K562 (cell line): ENCODE measurements around the gene ANKFN1. TPM values are rescaled to one million over a fixed set of nuclear protein-coding genes. Genes with fewer than 3 reads are reported as not detected.

Experiments
- ATAC-seq: fragments of 200-7000 bp; cut with Tn5 transposase; 3 replicates; pipeline ENCODE4 v1.9.1; 2020; ENCODE audit warnings: moderate library complexity
- BruUV-seq: library from RNA; stranded (reverse); fragments of 400-500 nt; replicated peaks from 2 replicates; lab custom pipeline; 2021; lab: Mats Ljungman, UMichigan
- CTCF ChIA-PET: fragments of 300-600 bp; formaldehyde crosslinking; extraction: SDS; loops from one replicate; lab custom pipeline; 2021; ENCODE audit warnings: low intra/inter-chr PET ratio; lab: Yijun Ruan, JAX
- POLR2A ChIA-PET: fragments of 300-600, 350-650 bp; sonication (Branson Sonifier 250); formaldehyde crosslinking; extraction: SDS; loops from one replicate; lab custom pipeline; 2021; ENCODE audit warnings: antibody characterized with exemption, inconsistent platforms; lab: Yijun Ruan, JAX
- DNase-seq, 4 experiments: peaks; one replicate each; pipeline versions ENCODE4 v3.0.0 to v3.0.0-alpha.2; 2011 to 2018; ENCODE audit warnings: low spot score in 3 of 4, mixed read lengths in 3 of 4; ENCODE audit errors: extremely low read depth in 1 of 4
- FAIRE-seq: peaks from 2 replicates; lab custom pipeline; 2011; peaks lifted over from hg19 to GRCh38; lab: Jason Lieb, UNC
- H2AFZ ChIP-seq: 2 replicates; pipeline ENCODE4 v1.6.0; 2011; ENCODE audit warnings: low read depth, low read length, control low read depth, inconsistent platforms
- H3K27ac ChIP-seq: fragments of 200-600 bp; 3 replicates; pipeline ENCODE4 v1.8.0; 2011; ENCODE audit warnings: low read depth, mild to moderate bottlenecking, control low read depth, inconsistent platforms, low read length, moderate library complexity, mixed read lengths; ENCODE audit errors: extremely low read depth
- H3K27me3 ChIP-seq, 2 experiments: fragments of 300-600 bp in 1 of 2; 2 replicates in 1 of 2; 3 replicates in 1 of 2; pipeline versions ENCODE4 v1.6.0 to v1.8.0; 2011; ENCODE audit warnings: inconsistent platforms in 2 of 2, low read length in 2 of 2, mild to moderate bottlenecking in 1 of 2, mixed read lengths in 1 of 2, moderate library complexity in 1 of 2; ENCODE audit not compliant: control insufficient read depth in 2 of 2, insufficient read depth in 2 of 2
- H3K36me3 ChIP-seq: fragments of 300-600 bp; 3 replicates; pipeline ENCODE4 v1.8.0; 2011; ENCODE audit warnings: mild to moderate bottlenecking, low read length, inconsistent platforms; ENCODE audit not compliant: control insufficient read depth, insufficient read depth
- H3K4me1 ChIP-seq, 2 experiments: fragments of 200-600 bp in 1 of 2; replicated peaks in 1 of 2; 2 replicates in 1 of 2; 3 replicates in 1 of 2; pipeline versions ENCODE4 v1.5.1 to v1.8.0; 2011; ENCODE audit warnings: inconsistent platforms in 2 of 2, low read length in 2 of 2, mild to moderate bottlenecking in 1 of 2, mixed read lengths in 1 of 2, moderate library complexity in 1 of 2; ENCODE audit not compliant: control insufficient read depth in 2 of 2, insufficient read depth in 2 of 2
- H3K4me2 ChIP-seq: 2 replicates; pipeline ENCODE4 v1.6.1; 2011; ENCODE audit warnings: low read length, control low read depth, inconsistent platforms, mixed read lengths; ENCODE audit not compliant: insufficient read depth
- H3K4me3 ChIP-seq: fragments of 200-600 bp; sonication (generic), shearing (Covaris generic); 2 replicates; pipeline ENCODE4 v1.5.1; 2016; ENCODE audit warnings: control low read depth, inconsistent platforms
- H3K79me2 ChIP-seq: fragments of 200-600 bp; 3 replicates; pipeline ENCODE4 v1.8.0; 2011; ENCODE audit warnings: low read length, inconsistent platforms; ENCODE audit not compliant: control insufficient read depth, insufficient read depth
- H3K9ac ChIP-seq, 2 experiments: 2 replicates each; pipeline versions ENCODE4 v1.6.0 to v1.6.1; 2011; ENCODE audit warnings: low read depth in 2 of 2, low read length in 2 of 2, control low read depth in 1 of 2, inconsistent platforms in 1 of 2, mild to moderate bottlenecking in 1 of 2, mixed read lengths in 1 of 2; ENCODE audit not compliant: insufficient read depth in 1 of 2
- H3K9me1 ChIP-seq: one replicate; pipeline ENCODE4 v1.6.0; 2011; ENCODE audit warnings: inconsistent platforms, mild to moderate bottlenecking, low read length, moderate library complexity; ENCODE audit not compliant: control insufficient read depth, insufficient read depth
- H3K9me3 ChIP-seq: replicated peaks from 2 replicates; pipeline ENCODE4 v1.5.1; 2011; ENCODE audit warnings: low read depth, low read length, inconsistent platforms; ENCODE audit not compliant: control insufficient read depth, insufficient read depth
- H4K20me1 ChIP-seq: replicated peaks from 2 replicates; pipeline ENCODE4 v1.6.1; 2011; ENCODE audit warnings: low read length, inconsistent platforms, mixed read lengths; ENCODE audit not compliant: control insufficient read depth, insufficient read depth
- GTF2A2 ChIP-seq: IDR thresholded peaks from 2 replicates; pipeline ENCODE4 v1.6.1; 2016; ENCODE audit warnings: mild to moderate bottlenecking, missing genetic modification characterization, missing compliant biosample characterization
- LARP7 ChIP-seq: fragments of 450-650 bp; IDR thresholded peaks from 2 replicates; pipeline ENCODE4 v1.6.1; 2016
- MECOM ChIP-seq: fragments of 250-450 bp; sonication (Bioruptor Pico); IDR thresholded peaks from 2 replicates; pipeline ENCODE4 v1.8.0; 2022; ENCODE audit warnings: inconsistent platforms
- MTA2 ChIP-seq: fragments of 450-650 bp; IDR thresholded peaks from 2 replicates; pipeline ENCODE4 v1.6.1; 2016; ENCODE audit warnings: low read depth
- MYC ChIP-seq, 2 experiments: fragments of 250-450 bp in 1 of 2; sonication (Bioruptor Pico) in 1 of 2; IDR thresholded peaks; 2 replicates each; pipeline versions ENCODE4 v1.5.1 to v1.6.1; 2012 to 2021; ENCODE audit warnings: low read depth in 2 of 2, borderline replicate concordance in 1 of 2, improper control_type of control experiment in 1 of 2, low read length in 1 of 2, mild to moderate bottlenecking in 1 of 2, moderate library complexity in 1 of 2
- NELFE ChIP-seq: IDR thresholded peaks from 2 replicates; pipeline ENCODE4 v1.6.1; 2011; ENCODE audit warnings: mild to moderate bottlenecking; ENCODE audit not compliant: insufficient read depth, insufficient read length
- NFE2L1 ChIP-seq: fragments of 450-650 bp; IDR thresholded peaks from 2 replicates; pipeline ENCODE4 v1.6.1; 2016; ENCODE audit warnings: missing genetic modification characterization, low read depth, mild to moderate bottlenecking, missing compliant biosample characterization, moderate library complexity, borderline replicate concordance
- SIN3A ChIP-seq, 2 experiments: fragments of 150-350 bp in 1 of 2; IDR thresholded peaks; 2 replicates each; pipeline ENCODE4 v1.6.1; 2011 to 2016; ENCODE audit warnings: borderline replicate concordance in 2 of 2, low read depth in 2 of 2, low read length in 2 of 2, mild to moderate bottlenecking in 2 of 2, moderate library complexity in 2 of 2; ENCODE audit not compliant: control insufficient read depth in 1 of 2
- TGIF2 ChIP-seq: sonication (generic); formaldehyde crosslinking; IDR thresholded peaks from 2 replicates; pipeline ENCODE4 v1.8.1; 2022; ENCODE audit warnings: mild to moderate bottlenecking, missing genetic modification reagents, moderate library complexity
- ZNF146 ChIP-seq: IDR thresholded peaks from one replicate; pipeline ENCODE4 v1.6.1; 2018; ENCODE audit warnings: missing compliant biosample characterization; ENCODE audit not compliant: unreplicated experiment
- ZNF76 ChIP-seq: fragments of 250-450 bp; sonication (Bioruptor Pico); IDR thresholded peaks from 2 replicates; pipeline ENCODE4 v1.4.0; 2020; ENCODE audit warnings: mild to moderate bottlenecking, moderate library complexity, borderline replicate concordance
- WGBS: fragments of 100-300 bp; shearing (Covaris generic); methylation state at CpG from one replicate; pipeline ENCODE4 v1.1.6; 2016; ENCODE audit warnings: low coverage, mixed read lengths; ENCODE audit not compliant: insufficient coverage; ENCODE audit errors: missing lambda C conversion rate; 5-methylcytosine and 5-hydroxymethylcytosine counted together
- in situ Hi-C: fragments of 300-500 bp; cut with MboI; formaldehyde crosslinking; loops from 4 replicates; pipeline ENCODE4 v1.15.0; 2018; ENCODE audit warnings: inconsistent platforms, mixed read lengths
- intact Hi-C: fragments of 100-400 bp; cut with micrococcal nuclease; formaldehyde crosslinking; loops from 2 replicates; pipeline ENCODE4 v1.14.2; 2022
- polyA plus RNA-seq, 8 experiments: library from polyadenylated mRNA; depleted of rRNA in 4 of 8; stranded (reverse) in 5 of 8; unstranded in 3 of 8; fragments of >200 nt; fragmentation: Nextera tagmentation in 2 of 8; fragmentation: Illumina TruSeq in 1 of 8; extraction: Ambion mirVana in 2 of 8; extraction: Trizol in 1 of 8; gene quantifications; 2 replicates each; pipeline versions ENCODE4 v1.2.1 to v1.2.3, GENCODE V29; 2011 to 2014; ENCODE audit warnings: inconsistent platforms in 1 of 8, missing spikeins in 1 of 8
- total RNA-seq, 7 experiments: library from RNA; depleted of rRNA in 6 of 7; stranded (reverse); fragments of >200 nt in 6 of 7; fragmentation: Illumina TruSeq in 2 of 7; extraction: Trizol in 2 of 7; gene quantifications; 2 replicates each; pipeline versions ENCODE4 v1.2.1 to v1.2.3, GENCODE V29; 2011 to 2021; ENCODE audit warnings: low replicate concordance in 1 of 7
- TF ChIP-seq, protein P1 (sequence below): fragments of 450-650 bp; IDR thresholded peaks from 2 replicates; pipeline ENCODE4 v1.6.1; 2018; ENCODE audit warnings: mild to moderate bottlenecking, low read depth; ENCODE audit not compliant: partially characterized antibody
- TF ChIP-seq, protein P2 (sequence below): fragments of 450-650 bp; IDR thresholded peaks from 2 replicates; pipeline ENCODE4 v1.6.1; 2018; ENCODE audit not compliant: partially characterized antibody
- TF ChIP-seq, protein P3 (sequence below): fragments of 450-650 bp; conservative IDR thresholded peaks from 2 replicates; pipeline ENCODE4 v1.6.1; 2016; ENCODE audit warnings: missing genetic modification characterization, low read depth, mild to moderate bottlenecking, missing compliant biosample characterization, moderate library complexity

Gene ANKFN1
- total and polyA plus RNA-seq, 9 of the 15 experiments (the other 6 are each of a cell fraction or from before 2014, with no cell fraction given), result 0.04 to 0.39 (median 0.15) TPM; not detected in 1

DNA sequence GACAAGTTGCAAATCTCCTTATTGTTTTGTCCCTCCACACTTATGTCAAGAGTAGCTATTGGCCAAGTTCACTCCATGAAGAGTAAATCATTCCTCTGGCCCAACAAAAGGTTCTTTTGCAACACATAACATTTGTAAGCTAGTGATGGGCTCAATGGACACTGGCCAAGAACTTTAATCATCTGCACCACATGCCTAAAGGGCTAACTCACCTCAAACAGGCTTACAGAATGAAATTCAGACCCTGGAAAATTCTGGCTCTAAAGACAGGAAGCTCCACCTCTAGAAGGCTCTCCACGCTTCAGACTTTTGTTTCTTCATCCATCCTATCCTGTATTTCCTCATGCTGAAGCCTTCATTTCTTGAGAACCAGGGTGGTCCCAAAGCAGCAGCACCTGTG, 10.9 kb upstream of the ANKFN1 start (continued):
- TF ChIP-seq NELFE, result no peak
- TF ChIP-seq ZNF146 (CRISPR knock-in tag), result no peak
- no peak for TF ChIP-seq SIN3A (IDR thresholded peaks at IDR 0.05; ENCODE audit: borderline replicate concordance in 2 of 2, control insufficient read depth in 1 of 2, low read depth in 2 of 2, low read length in 2 of 2)
- TF ChIP-seq TGIF2 (CRISPR knock-in tag), result no peak
- TF ChIP-seq ZNF76 (CRISPR knock-in tag), result no peak
- TF ChIP-seq, protein P1, sequence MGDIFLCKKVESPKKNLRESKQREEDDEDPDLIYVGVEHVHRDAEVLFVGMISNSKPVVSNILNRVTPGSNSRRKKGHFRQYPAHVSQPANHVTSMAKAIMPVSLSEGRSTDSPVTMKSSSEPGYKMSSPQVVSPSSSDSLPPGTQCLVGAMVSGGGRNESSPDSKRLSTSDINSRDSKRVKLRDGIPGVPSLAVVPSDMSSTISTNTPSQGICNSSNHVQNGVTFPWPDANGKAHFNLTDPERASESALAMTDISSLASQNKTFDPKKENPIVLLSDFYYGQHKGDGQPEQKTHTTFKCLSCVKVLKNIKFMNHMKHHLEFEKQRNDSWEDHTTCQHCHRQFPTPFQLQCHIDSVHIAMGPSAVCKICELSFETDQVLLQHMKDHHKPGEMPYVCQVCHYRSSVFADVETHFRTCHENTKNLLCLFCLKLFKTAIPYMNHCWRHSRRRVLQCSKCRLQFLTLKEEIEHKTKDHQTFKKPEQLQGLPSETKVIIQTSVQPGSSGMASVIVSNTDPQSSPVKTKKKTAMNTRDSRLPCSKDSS, result no peak
- no peak for TF ChIP-seq NFE2L1 (tag)

DNA sequence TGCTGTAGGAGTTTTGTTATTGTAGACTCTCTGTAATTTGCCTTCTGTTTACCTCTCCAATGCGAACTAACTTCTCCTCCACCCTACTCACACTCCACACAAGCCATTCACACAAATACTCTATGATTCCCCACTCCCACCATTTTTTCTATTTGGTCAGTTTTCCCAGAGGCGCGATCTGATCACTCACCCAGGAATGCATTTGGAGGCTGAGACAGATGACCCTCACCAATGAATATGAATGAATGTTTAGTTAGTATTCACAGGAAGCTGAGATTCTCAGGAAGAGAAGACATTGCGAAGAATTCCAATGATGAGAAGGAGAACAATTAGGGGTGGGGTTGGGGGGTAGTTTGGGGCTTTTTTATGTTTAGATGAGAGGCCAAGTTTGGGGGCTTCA, 10.5 kb upstream of the ANKFN1 start:
- H3K9me1 ChIP-seq, result no peaks in the 10 kb centered on the region
- H3K27ac ChIP-seq, result no peak overlapping the region
- no peaks in the 10 kb centered on the region for H3K36me3 ChIP-seq
- H4K20me1 ChIP-seq, result no peaks in the 10 kb centered on the region
- H3K79me2 ChIP-seq, result no peaks in the 10 kb centered on the region
- no peak for DNase-seq
- H3K4me1 ChIP-seq, result no peaks in the 10 kb centered on the region
- ATAC-seq, result no peak
- no peak overlapping the region for H3K4me3 ChIP-seq
- no TSS peak for BruUV-seq
- in situ Hi-C loops, result no loop called here
- no peak overlapping the region for H3K4me2 ChIP-seq
- CTCF ChIA-PET, result no interaction called here
- no peak for FAIRE-seq
- H3K9ac ChIP-seq, result no peak overlapping the region
- H2AFZ ChIP-seq, result no peak overlapping the region
- WGBS, result 0% methylated on average over 4 of the region's 4 CpGs
- no peaks in the 10 kb centered on the region; a peak in 1 of 5 replicates for H3K27me3 ChIP-seq
- H3K9me3 ChIP-seq, result no peaks in the 10 kb centered on the region
- intact Hi-C loops, result no loop called here
- POLR2A ChIA-PET, result interaction anchor here (1.0 to 1.3 kb wide), 2 partner anchors 12 to 20 kb away, joined by 3 read pairs; no protein-coding TSS in a partner anchor
- TF ChIP-seq GTF2A2 (tag) (no peak), MYC (IDR thresholded peaks at IDR 0.05; ENCODE audit: low read depth, low read length) (no peak), MYC (CRISPR knock-in tag; IDR thresholded peaks at IDR 0.05; ENCODE audit: borderline replicate concordance, low read depth) (no peak), MECOM (no peak), MTA2 (no peak), LARP7 (no peak)
- TF ChIP-seq, protein P2, sequence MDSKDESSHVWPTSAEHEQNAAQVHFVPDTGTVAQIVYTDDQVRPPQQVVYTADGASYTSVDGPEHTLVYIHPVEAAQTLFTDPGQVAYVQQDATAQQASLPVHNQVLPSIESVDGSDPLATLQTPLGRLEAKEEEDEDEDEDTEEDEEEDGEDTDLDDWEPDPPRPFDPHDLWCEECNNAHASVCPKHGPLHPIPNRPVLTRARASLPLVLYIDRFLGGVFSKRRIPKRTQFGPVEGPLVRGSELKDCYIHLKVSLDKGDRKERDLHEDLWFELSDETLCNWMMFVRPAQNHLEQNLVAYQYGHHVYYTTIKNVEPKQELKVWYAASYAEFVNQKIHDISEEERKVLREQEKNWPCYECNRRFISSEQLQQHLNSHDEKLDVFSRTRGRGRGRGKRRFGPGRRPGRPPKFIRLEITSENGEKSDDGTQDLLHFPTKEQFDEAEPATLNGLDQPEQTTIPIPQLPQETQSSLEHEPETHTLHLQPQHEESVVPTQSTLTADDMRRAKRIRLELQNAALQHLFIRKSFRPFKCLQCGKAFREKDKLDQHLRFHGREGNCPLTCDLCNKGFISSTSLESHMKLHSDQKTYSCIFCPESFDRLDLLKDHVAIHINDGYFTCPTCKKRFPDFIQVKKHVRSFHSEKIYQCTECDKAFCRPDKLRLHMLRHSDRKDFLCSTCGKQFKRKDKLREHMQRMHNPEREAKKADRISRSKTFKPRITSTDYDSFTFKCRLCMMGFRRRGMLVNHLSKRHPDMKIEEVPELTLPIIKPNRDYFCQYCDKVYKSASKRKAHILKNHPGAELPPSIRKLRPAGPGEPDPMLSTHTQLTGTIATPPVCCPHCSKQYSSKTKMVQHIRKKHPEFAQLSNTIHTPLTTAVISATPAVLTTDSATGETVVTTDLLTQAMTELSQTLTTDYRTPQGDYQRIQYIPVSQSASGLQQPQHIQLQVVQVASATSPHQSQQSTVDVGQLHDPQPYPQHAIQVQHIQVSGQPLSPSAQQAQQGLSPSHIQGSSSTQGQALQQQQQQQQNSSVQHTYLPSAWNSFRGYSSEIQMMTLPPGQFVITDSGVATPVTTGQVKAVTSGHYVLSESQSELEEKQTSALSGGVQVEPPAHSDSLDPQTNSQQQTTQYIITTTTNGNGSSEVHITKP, result no peak
- TF ChIP-seq, protein P3, sequence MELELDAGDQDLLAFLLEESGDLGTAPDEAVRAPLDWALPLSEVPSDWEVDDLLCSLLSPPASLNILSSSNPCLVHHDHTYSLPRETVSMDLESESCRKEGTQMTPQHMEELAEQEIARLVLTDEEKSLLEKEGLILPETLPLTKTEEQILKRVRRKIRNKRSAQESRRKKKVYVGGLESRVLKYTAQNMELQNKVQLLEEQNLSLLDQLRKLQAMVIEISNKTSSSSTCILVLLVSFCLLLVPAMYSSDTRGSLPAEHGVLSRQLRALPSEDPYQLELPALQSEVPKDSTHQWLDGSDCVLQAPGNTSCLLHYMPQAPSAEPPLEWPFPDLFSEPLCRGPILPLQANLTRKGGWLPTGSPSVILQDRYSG (tag), result no peak
